HEK293 (cell line): ENCODE data around the gene APPL2.

ENCODE experiments used
- CTCF ChIA-PET: fragments of 350-600 bp; formaldehyde crosslinking; extraction: SDS; loops from one replicate; lab custom pipeline; 2021; ENCODE audit warnings: antibody characterized with exemption; lab: Yijun Ruan, JAX
- POLR2A ChIA-PET: fragments of 300-600 bp; formaldehyde crosslinking; extraction: SDS; loops from one replicate; lab custom pipeline; 2020; ENCODE audit warnings: antibody characterized with exemption, inconsistent platforms; lab: Yijun Ruan, JAX
- H3K27ac ChIP-seq: fragments of 200-500 bp; sonication (Bioruptor generic); 2 replicates; pipeline ENCODE4 v1.5.1; 2014; ENCODE audit warnings: low read depth, low read length, control low read depth, inconsistent platforms; ENCODE audit errors: extremely low read depth
- H3K36me3 ChIP-seq, 2 experiments: fragments of 200-500 bp in 1 of 2; sonication (Bioruptor generic) in 1 of 2; 1 replicate in 1 of 2; 2 replicates in 1 of 2; pipeline ENCODE4 v1.5.1; 2014 to 2017; ENCODE audit warnings: inconsistent platforms in 2 of 2, low read length in 2 of 2; ENCODE audit not compliant: control insufficient read depth in 2 of 2, insufficient read depth in 1 of 2
- H3K4me1 ChIP-seq: fragments of 200-500 bp; sonication (Bioruptor generic); 2 replicates; pipeline ENCODE4 v1.5.1; 2014; ENCODE audit warnings: mild to moderate bottlenecking, low read length, inconsistent platforms; ENCODE audit not compliant: control insufficient read depth, insufficient read depth
- H3K4me3 ChIP-seq: 2 replicates; pipeline ENCODE4 v1.5.1; 2011; ENCODE audit warnings: low read depth, mild to moderate bottlenecking, control low read depth, low read length, moderate library complexity
- H3K9me3 ChIP-seq: fragments of 200-500 bp; sonication (Bioruptor generic); 2 replicates; pipeline ENCODE4 v1.5.1; 2014; ENCODE audit warnings: low read depth, low read length, inconsistent platforms; ENCODE audit not compliant: control insufficient read depth, insufficient read depth
- EGR2 ChIP-seq: fragments of 450-650 bp; formaldehyde crosslinking; IDR thresholded peaks from 2 replicates; pipeline ENCODE4 v1.5.1; 2016; ENCODE audit warnings: low read depth, missing biosample characterization, missing genetic modification characterization
- GLIS1 ChIP-seq: fragments of 450-650 bp; formaldehyde crosslinking; IDR thresholded peaks from 2 replicates; pipeline ENCODE4 v1.5.1; 2016; ENCODE audit warnings: missing biosample characterization, missing genetic modification characterization
- ZNF148 ChIP-seq: fragments of 450-650 bp; formaldehyde crosslinking; IDR thresholded peaks from 2 replicates; pipeline ENCODE4 v1.5.0; 2017; ENCODE audit warnings: missing biosample characterization, missing genetic modification characterization, borderline replicate concordance
- ZNF302 ChIP-seq: fragments of 450-650 bp; formaldehyde crosslinking; IDR thresholded peaks from 2 replicates; pipeline ENCODE4 v1.5.1; 2016; ENCODE audit warnings: missing biosample characterization, missing genetic modification characterization, low read depth
- ZNF354C ChIP-seq: fragments of 450-650 bp; formaldehyde crosslinking; IDR thresholded peaks from 2 replicates; pipeline ENCODE4 v1.5.1; 2016; ENCODE audit warnings: missing biosample characterization, missing genetic modification characterization, low read depth, borderline replicate concordance
- ZNF510 ChIP-seq: fragments of 450-650 bp; formaldehyde crosslinking; IDR thresholded peaks from 2 replicates; pipeline ENCODE4 v1.5.1; 2018; ENCODE audit warnings: mild to moderate bottlenecking, missing genetic modification characterization, missing biosample characterization; ENCODE audit not compliant: insufficient replicate concordance
- ZNF530 ChIP-seq: fragments of 450-650 bp; formaldehyde crosslinking; IDR thresholded peaks from 2 replicates; pipeline ENCODE4 v1.5.1; 2016; ENCODE audit warnings: low read depth, missing biosample characterization, missing genetic modification characterization
- ZNF555 ChIP-seq: fragments of 450-650 bp; formaldehyde crosslinking; conservative IDR thresholded peaks from 2 replicates; pipeline ENCODE4 v1.5.1; 2017; ENCODE audit warnings: missing biosample characterization, mild to moderate bottlenecking, missing genetic modification characterization, inconsistent platforms
- ZNF623 ChIP-seq: fragments of 450-650 bp; formaldehyde crosslinking; IDR thresholded peaks from 2 replicates; pipeline ENCODE4 v1.5.1; 2016; ENCODE audit warnings: missing biosample characterization, missing genetic modification characterization
- ZNF626 ChIP-seq: fragments of 450-650 bp; sonication (Bioruptor Pico); formaldehyde crosslinking; IDR thresholded peaks from 2 replicates; pipeline ENCODE4 v1.5.1; 2018; ENCODE audit warnings: missing biosample characterization, missing genetic modification characterization, inconsistent platforms
- ZNF670 ChIP-seq: fragments of 450-650 bp; formaldehyde crosslinking; IDR thresholded peaks from 2 replicates; pipeline ENCODE4 v1.5.1; 2016; ENCODE audit warnings: missing biosample characterization, missing genetic modification characterization, low read depth
- ZNF677 ChIP-seq: fragments of 450-650 bp; IDR thresholded peaks from 2 replicates; pipeline ENCODE4 v1.5.0; 2018; ENCODE audit warnings: missing biosample characterization, mild to moderate bottlenecking, missing genetic modification characterization, moderate library complexity
- ZNF76 ChIP-seq: fragments of 450-650 bp; formaldehyde crosslinking; IDR thresholded peaks from 2 replicates; pipeline ENCODE4; 2016; ENCODE audit warnings: low read depth, missing biosample characterization, missing genetic modification characterization, borderline replicate concordance
- ZNF792 ChIP-seq: fragments of 450-650 bp; formaldehyde crosslinking; IDR thresholded peaks from 2 replicates; pipeline ENCODE4 v1.5.1; 2016; ENCODE audit warnings: missing biosample characterization, missing genetic modification characterization
- TF ChIP-seq, protein P1 (sequence below): fragments of 450-650 bp; formaldehyde crosslinking; IDR thresholded peaks from 2 replicates; pipeline ENCODE4 v1.5.1; 2016; ENCODE audit warnings: missing biosample characterization, missing genetic modification characterization
- TF ChIP-seq, protein P2 (sequence below): fragments of 450-650 bp; formaldehyde crosslinking; IDR thresholded peaks from 2 replicates; pipeline ENCODE4 v1.5.1; 2016; ENCODE audit warnings: missing biosample characterization, missing genetic modification characterization
- TF ChIP-seq, protein P3 (sequence below): fragments of 450-650 bp; formaldehyde crosslinking; conservative IDR thresholded peaks from 2 replicates; pipeline ENCODE4 v1.5.1; 2016; ENCODE audit warnings: low read depth, missing biosample characterization, missing genetic modification characterization
- TF ChIP-seq, protein P4 (sequence below): fragments of 450-650 bp; formaldehyde crosslinking; IDR thresholded peaks from 2 replicates; pipeline ENCODE4; 2016; ENCODE audit warnings: missing biosample characterization, missing genetic modification characterization
- TF ChIP-seq, protein P5 (sequence below): fragments of 450-650 bp; formaldehyde crosslinking; IDR thresholded peaks from 2 replicates; pipeline ENCODE4 v1.5.1; 2016; ENCODE audit warnings: missing biosample characterization, missing genetic modification characterization

APPL2 gene

DNA sequence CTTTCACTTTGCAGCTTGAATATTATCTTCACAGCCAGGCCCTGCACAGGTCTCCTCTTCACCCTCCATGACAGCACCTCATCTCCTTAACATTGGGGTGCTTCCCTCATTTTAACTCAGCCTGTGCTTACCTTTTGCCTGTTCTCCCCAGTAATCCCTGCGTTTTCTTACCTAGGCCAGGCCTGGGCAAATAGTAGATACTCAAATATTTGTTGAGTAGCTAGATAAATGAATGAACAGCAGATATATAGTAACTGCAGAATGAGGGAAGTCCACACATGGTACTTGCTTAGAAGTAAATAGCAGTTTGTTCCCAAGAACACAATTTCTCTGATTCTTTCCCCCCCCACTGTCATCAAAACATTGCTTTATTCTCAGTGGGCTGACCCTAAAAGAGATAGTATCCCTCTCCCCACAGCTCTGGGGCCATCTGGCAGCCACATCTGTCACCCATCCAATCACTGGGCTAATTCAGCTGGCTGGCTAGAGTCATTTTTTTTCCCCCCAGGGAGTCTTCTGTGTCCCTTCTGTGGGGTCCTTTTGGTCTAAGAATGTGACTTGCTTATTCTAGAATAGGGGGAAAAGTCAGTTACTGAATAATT, 43.2 kb downstream of the APPL2 start (continued):
- TF ChIP-seq ZNF792 (tag by site-specific recombination) (no peak), ZNF626 (tag by site-specific recombination) (no peak), ZNF148 (no peak), ZNF677 (tag by site-specific recombination) (no peak), ZNF76 (tag by site-specific recombination) (no peak), ZNF302 (tag by site-specific recombination) (no peak)
- TF ChIP-seq, protein P1, sequence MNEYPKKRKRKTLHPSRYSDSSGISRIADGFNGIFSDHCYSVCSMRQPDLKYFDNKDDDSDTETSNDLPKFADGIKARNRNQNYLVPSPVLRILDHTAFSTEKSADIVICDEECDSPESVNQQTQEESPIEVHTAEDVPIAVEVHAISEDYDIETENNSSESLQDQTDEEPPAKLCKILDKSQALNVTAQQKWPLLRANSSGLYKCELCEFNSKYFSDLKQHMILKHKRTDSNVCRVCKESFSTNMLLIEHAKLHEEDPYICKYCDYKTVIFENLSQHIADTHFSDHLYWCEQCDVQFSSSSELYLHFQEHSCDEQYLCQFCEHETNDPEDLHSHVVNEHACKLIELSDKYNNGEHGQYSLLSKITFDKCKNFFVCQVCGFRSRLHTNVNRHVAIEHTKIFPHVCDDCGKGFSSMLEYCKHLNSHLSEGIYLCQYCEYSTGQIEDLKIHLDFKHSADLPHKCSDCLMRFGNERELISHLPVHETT (tag by site-specific recombination): no peak

GRCh38 chr12:105190530-105190929, 45.4 kb downstream of the APPL2 start:
- ChIA-PET CTCF (interaction anchor here (0.5 to 0.6 kb wide), 2 partner anchors 1035 to 1144 kb away, joined by 3 read pairs; no protein-coding TSS in a partner anchor), POLR2A (no interaction called here)
- TF ChIP-seq, protein P2, sequence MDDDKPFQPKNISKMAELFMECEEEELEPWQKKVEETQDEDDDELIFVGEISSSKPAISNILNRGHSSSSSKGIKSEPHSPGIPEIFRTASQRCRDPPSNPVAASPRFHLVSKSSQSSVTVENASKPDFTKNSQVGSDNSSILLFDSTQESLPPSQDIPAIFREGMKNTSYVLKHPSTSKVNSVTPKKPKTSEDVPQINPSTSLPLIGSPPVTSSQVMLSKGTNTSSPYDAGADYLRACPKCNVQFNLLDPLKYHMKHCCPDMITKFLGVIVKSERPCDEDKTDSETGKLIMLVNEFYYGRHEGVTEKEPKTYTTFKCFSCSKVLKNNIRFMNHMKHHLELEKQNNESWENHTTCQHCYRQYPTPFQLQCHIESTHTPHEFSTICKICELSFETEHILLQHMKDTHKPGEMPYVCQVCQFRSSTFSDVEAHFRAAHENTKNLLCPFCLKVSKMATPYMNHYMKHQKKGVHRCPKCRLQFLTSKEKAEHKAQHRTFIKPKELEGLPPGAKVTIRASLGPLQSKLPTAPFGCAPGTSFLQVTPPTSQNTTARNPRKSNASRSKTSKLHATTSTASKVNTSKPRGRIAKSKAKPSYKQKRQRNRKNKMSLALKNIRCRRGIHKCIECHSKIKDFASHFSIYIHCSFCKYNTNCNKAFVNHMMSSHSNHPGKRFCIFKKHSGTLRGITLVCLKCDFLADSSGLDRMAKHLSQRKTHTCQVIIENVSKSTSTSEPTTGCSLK (tag by site-specific recombination): no peak
- TF ChIP-seq EGR2 (no peak), ZNF148 (no peak), ZNF530 (tag by site-specific recombination) (no peak), ZNF623 (no peak), ZNF555 (tag by site-specific recombination) (no peak), ZNF354C (tag by site-specific recombination) (no peak), ZNF510 (tag by site-specific recombination) (no peak), ZNF670 (tag by site-specific recombination) (no peak), GLIS1 (no peak)
- TF ChIP-seq, protein P3, sequence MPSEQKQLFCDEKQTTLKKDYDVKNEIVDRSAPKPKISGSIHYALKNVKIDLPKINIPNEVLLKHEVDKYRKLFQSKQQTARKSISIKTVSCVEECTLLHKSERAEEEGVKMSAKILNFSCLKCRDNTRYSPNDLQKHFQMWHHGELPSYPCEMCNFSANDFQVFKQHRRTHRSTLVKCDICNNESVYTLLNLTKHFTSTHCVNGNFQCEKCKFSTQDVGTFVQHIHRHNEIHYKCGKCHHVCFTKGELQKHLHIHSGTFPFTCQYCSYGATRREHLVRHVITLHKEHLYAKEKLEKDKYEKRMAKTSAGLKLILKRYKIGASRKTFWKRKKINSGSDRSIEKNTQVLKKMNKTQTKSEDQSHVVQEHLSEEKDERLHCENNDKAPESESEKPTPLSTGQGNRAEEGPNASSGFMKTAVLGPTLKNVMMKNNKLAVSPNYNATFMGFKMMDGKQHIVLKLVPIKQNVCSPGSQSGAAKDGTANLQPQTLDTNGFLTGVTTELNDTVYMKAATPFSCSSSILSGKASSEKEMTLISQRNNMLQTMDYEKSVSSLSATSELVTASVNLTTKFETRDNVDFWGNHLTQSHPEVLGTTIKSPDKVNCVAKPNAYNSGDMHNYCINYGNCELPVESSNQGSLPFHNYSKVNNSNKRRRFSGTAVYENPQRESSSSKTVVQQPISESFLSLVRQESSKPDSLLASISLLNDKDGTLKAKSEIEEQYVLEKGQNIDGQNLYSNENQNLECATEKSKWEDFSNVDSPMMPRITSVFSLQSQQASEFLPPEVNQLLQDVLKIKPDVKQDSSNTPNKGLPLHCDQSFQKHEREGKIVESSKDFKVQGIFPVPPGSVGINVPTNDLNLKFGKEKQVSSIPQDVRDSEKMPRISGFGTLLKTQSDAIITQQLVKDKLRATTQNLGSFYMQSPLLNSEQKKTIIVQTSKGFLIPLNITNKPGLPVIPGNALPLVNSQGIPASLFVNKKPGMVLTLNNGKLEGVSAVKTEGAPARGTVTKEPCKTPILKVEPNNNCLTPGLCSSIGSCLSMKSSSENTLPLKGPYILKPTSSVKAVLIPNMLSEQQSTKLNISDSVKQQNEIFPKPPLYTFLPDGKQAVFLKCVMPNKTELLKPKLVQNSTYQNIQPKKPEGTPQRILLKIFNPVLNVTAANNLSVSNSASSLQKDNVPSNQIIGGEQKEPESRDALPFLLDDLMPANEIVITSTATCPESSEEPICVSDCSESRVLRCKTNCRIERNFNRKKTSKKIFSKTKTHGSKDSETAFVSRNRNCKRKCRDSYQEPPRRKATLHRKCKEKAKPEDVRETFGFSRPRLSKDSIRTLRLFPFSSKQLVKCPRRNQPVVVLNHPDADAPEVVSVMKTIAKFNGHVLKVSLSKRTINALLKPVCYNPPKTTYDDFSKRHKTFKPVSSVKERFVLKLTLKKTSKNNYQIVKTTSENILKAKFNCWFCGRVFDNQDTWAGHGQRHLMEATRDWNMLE (tag by site-specific recombination): no peak
- TF ChIP-seq, protein P4, sequence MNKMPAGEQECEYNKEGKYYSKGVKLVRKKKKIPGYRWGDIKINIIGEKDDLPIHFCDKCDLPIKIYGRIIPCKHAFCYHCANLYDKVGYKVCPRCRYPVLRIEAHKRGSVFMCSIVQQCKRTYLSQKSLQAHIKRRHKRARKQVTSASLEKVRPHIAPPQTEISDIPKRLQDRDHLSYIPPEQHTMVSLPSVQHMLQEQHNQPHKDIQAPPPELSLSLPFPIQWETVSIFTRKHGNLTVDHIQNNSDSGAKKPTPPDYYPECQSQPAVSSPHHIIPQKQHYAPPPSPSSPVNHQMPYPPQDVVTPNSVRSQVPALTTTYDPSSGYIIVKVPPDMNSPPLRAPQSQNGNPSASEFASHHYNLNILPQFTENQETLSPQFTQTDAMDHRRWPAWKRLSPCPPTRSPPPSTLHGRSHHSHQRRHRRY: no peak
- TF ChIP-seq, protein P5, sequence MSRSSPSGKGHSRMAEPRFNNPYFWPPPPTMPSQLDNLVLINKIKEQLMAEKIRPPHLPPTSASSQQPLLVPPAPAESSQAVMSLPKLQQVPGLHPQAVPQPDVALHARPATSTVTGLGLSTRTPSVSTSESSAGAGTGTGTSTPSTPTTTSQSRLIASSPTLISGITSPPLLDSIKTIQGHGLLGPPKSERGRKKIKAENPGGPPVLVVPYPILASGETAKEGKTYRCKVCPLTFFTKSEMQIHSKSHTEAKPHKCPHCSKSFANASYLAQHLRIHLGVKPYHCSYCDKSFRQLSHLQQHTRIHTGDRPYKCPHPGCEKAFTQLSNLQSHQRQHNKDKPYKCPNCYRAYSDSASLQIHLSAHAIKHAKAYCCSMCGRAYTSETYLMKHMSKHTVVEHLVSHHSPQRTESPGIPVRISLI (tag by site-specific recombination): no peak
- peaks cover 55 to 92% of the 10 kb centered on the region in 2 experiments for H3K36me3 ChIP-seq
- H3K9me3 ChIP-seq: no peaks in the 10 kb centered on the region
- H3K27ac ChIP-seq: no peak overlapping the region
- no peaks in the 10 kb centered on the region for H3K4me1 ChIP-seq
- no peak overlapping the region for H3K4me3 ChIP-seq
